ENCODE data around the gene TMEM161A.

Gene TMEM161A

DNA sequence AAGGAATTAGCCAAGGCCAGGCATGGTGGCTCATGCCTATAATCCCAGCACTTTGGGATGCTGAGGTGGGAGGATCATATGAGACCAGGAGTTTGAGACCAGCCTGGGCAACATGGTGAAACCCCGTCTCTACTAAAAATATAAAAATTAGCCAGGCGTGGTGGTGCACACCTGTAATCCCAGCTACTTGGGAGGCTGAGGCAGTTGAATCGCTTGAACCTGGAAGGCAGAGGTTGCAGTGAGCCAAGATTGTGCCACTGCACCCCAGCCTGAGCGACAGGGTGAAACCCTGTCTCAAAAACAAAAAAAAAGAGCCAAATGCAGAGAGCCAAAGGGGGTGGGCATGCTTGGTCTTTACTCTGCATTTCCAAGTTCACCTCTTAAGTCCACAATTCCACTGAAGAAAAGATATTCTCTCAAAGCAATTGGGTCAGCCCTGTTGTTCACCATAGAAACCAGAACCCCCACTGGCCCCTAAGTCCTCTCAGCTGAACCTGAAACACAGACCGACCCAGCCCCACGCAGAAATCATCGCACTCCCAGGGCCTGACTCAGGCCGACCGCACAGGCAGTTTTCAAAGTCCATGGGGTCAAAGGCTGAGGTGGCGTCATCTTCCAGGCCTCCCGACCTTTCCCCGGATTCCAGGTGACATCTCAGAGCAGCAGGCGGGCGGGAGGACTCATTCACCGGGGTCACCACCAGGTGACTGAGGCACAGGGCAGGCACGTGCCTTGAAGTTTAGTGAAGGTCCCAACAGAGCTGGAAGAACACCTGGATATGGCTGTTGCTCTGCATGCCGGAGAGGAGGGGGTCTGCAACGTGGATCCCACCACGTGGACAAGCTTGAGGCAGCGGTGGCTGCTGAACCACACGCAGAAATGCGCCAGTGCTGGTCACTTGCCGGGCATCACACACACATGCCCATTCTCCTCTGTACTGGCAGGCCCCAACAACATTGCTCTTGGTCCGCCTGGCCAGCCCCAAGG is 41.3 kb downstream of the TMEM161A start:
- no peak for DNase-seq (ENCODE audit: low read depth)

GRCh38 chr19:19095691-19096090 is 42.6 kb downstream of the TMEM161A start:
- DNase-seq (ENCODE audit: low read depth): no peak

DNA sequence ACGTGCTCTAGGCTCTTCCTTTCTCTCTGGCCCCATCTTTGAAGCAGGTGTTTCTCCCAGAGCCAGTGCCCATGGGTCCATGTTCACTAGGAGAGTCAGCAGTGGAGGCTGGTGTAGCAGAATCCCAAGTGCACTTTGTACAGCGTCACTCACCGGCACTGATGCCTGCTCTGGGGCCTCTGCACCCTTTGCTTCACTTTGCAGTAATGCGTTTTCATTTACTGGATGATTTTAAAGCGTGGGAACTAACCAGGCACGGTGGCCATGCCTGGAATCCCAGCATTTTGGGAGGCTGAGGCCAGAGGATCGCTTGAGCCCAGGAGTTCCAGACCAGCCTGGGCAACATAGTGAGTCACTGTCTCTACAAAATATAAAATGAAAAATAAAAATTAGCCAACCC is 43.8 kb downstream of the TMEM161A start:
- no peak for DNase-seq (ENCODE audit: low read depth)

- DNase-seq (ENCODE audit: low read depth): no peak
Measured at GRCh38 chr19:19087676-19088075, 50.6 kb downstream of the TMEM161A start.

DNA sequence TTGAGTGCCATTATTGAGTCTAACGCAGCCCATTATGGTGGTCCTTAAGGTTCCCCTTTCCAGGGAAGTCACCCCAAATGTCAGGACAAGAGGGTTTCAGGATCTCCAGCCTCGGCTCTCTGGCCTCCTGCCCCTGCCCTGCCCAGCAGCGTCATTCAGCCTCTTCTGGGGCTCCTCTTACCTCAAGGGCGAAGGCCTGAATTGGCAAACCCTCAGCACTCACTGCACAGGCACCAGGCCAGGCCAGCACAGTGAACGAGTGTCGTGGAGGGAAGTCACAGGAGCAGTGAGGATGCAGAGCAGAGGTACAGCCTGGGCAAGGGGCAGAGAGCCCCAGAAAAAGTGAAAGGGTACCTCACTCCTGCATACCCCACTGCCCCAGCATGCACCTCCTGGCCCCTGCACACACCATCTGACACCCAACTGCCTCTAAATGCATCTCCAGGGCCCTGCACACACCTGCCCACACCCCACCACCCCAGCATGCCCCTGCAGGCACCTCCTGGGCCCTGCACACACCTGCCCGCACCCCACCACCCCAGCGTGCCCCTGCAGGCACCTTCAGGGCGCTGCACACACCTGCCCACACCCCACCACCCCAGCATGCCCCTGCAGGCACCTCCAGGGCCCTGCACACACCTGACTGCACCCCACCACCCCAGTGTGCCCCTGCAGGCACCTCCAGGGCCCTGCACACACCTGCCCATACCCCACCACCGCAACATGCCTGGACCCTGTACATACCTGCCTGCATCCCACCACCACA is 54.7 kb downstream of the TMEM161A start:
- DNase-seq (ENCODE audit: low read depth): no peak

GRCh38 chr19:19081642-19082151 is 56.6 kb downstream of the TMEM161A start:
- DNase-seq (ENCODE audit: low read depth): no peak

DNA sequence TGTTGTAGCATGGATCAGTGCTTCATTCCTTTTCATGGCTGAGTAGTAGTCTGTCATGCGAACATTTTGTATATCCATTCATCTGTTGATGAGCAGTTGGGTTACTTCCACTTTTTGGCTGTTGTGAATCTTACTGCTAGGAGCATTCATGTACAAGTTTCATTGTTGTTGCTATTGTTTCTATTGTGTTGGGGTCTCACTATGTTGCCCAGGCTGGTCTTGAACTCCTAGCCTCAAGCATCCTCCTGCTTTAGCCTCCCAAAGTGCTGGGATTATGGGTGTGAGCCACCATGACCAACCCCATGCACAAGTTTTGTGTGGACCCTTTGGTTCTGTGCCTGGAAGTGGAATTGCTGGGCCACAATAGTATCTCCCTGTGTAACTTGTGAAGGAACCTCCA is 58.7 kb downstream of the TMEM161A start:
- DNase-seq (ENCODE audit: low read depth): no peak

GRCh38 chr19:19078801-19079200 is 59.5 kb downstream of the TMEM161A start:
- no peak for DNase-seq (ENCODE audit: low read depth)

- no peak for DNase-seq (ENCODE audit: low read depth)
Measured at GRCh38 chr19:19077103-19077502, 61.2 kb downstream of the TMEM161A start.

- DNase-seq (ENCODE audit: low read depth): no peak
Measured at GRCh38 chr19:19076476-19076875, 61.8 kb downstream of the TMEM161A start.

GRCh38 chr19:19075126-19075525 is 63.2 kb downstream of the TMEM161A start:
- no peak for DNase-seq (ENCODE audit: low read depth)

GRCh38 chr19:19074196-19074882 is 63.9 kb downstream of the TMEM161A start:
- no peak for DNase-seq (ENCODE audit: low read depth)

DNA sequence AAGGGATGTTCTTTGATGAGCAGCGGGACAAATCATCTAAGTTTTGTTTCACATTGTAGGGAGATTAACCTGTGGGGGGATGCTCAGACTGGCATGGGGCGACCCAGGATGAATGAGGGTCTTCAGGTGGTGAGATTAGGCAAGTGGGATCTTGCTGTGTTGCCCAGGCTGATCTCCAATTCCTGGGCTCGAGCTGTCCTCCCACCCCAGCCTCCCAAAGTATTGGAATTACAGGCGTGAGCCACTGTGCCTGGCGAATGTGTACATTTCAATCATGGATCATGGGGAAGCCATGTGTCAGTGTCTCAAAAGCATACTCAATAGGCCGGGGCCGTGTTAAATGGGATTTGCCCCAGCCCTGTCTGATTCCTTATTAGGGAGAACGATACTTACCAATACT is 66.4 kb downstream of the TMEM161A start:
- no peak for DNase-seq (ENCODE audit: low read depth)

Data from activated T-helper 9 cell treated with anti-CD3 and anti-CD28 coated beads, Interleukin-2, amount 50 U/mL, for 16 hours (primary cell).